CD4-positive, alpha-beta T cell treated with Interleukin-21 for 1 hour (primary cell): Measurements from ENCODE around the gene TTN.
"Not testable (repeated sequence)": the region's sequence is repeated elsewhere in the genome, so short reads cannot be mapped to it uniquely, and the experiment has no call there.

Experiments used
- DNase-seq: peaks from one replicate; pipeline ENCODE4 v3.0.0-alpha.2; 2020

The TTN gene

GRCh38 chr2:178731300-178731699 is 75.9 kb downstream of the TTN start:
- DNase-seq: no peak

GRCh38 chr2:178730049-178730448 is 77.2 kb downstream of the TTN start:
- no peak for DNase-seq

DNA sequence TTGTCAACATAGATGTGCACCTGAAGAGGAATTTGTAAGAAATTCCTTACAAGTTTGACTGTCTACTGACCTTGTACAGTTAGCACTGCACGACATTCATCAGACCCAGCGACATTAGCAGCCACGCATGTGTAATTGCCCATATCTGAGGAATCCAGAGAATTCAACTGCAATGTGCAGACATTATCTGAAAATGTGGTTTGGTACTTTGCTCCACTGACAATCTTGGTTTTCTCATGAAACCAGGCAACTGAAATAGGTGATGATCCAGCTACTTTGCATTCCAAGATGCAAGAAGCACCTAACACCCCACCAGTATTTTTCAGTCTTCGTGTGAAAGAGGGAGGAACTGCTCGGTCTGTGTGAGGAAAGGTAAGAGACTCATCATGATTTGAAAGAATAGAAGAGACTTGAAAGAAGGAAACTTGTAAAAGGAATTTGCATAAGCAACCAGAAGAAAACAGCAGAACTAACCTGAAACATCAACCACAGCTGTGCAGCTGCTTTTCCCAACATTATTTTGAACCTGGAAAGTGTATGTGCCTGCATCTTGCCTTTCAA is 83.4 kb downstream of the TTN start:
- DNase-seq: no peak

DNA sequence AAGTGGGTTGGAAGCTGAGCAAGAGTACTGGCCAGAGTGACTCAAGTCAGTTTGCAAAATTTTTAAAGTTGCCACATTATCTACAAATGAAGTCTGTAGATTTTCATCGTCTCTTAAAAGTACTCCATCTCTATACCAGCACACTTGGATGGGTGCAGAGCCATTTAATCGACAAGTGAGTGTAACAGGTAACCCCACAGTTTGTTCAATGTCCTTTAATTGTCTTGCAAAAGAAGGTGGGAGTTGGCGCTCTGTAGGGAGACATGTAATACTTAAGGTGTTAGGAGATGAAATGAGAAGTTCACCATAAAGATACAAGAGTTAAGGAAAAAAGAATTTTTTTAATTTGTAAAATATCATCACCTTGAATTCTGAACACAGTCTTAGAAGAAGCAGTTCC is 84.9 kb downstream of the TTN start:
- DNase-seq: no peak

DNA sequence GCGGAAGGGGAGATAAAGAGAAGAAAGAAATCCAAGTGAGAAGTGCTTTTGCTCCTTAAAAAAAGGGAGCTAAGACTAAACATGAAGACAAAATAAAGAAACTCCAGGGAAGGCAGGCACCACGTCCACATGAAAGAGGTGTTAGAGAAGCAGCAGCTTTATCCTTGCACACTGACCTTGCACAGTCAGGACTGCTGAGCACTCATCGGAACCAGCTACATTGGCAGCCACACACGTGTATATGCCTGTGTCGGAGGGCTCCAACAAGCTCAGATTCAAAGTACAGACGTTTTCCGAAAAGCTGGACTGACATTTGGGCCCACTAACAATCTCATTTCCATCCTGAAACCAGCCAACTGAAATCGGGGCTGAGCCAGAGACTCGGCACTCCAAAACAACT is 88.2 kb downstream of the TTN start:
- no peak for DNase-seq

GRCh38 chr2:178718283-178718682 is 88.9 kb downstream of the TTN start:
- no peak for DNase-seq

DNA sequence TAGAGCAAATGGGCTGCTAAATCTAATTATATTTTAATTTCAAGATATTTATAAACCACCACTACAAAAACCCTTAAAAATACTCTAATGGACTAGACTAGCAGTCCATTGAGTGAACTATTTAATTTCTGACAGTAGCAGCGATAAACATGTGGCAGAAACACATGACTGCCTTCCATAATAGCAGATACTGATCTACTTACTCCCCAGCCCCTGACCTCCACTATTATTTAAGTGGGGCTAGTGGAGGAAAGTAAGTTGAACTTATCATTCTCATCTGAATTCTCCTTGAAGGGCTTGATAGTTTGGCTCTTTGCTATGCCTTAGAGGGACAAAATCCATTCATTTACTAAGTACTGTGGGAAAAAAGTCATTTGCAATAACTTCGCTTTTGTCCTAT is 90.8 kb downstream of the TTN start:
- DNase-seq: no peak

- no peak for DNase-seq
These were observed 91.9 kb downstream of the TTN start for GRCh38 chr2:178715366-178715765.

GRCh38 chr2:178707476-178707875 is 99.7 kb downstream of the TTN start:
- DNase-seq: no peak

- DNase-seq: no peak
These were observed 102.3 kb downstream of the TTN start for GRCh38 chr2:178704876-178705275.

DNA sequence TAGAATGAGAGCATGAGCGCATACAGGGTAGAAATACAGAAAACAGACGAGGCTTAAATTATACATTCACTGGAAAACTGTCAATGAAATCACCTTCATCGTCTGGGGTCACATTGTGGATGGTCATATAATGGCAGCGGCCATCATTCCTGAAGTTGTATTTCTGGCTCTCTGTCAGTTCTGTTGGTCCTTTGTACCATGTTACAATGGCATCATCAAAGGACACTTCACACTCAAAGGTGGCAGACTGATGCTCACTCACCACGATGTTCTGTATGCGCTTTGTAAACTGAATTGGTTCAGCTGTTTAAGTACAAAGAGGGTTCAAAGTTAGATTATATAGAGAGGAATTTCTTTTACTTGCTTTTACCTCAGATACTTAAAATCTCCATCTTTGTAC is 104.9 kb downstream of the TTN start:
- DNase-seq: no peak

GRCh38 chr2:178700922-178701342 is 106.3 kb downstream of the TTN start:
- peak; percentile 13 for DNase-seq

GRCh38 chr2:178700136-178700535 is 107.1 kb downstream of the TTN start:
- no peak for DNase-seq

DNA sequence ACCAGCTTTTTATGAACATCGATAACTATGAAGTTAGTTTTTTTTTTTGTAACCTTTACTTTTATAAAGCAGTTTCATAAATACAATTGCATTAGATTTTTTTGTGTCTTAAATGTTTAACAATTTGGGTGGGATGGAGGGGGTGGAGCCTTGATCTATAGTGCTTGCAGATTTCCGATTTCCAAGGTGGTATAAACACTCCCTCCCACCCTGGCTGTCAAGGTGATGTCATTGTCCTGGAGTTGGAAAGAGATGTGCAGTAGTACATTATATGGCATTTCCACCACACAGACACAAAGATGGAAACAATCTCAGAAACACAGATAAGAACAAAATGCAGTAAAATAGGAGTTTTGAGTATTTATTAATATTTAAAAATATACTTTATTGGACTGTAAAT is 114.4 kb downstream of the TTN start:
- DNase-seq: no peak

- DNase-seq: no peak
These were observed 117.4 kb downstream of the TTN start for GRCh38 chr2:178689808-178690207.

DNA sequence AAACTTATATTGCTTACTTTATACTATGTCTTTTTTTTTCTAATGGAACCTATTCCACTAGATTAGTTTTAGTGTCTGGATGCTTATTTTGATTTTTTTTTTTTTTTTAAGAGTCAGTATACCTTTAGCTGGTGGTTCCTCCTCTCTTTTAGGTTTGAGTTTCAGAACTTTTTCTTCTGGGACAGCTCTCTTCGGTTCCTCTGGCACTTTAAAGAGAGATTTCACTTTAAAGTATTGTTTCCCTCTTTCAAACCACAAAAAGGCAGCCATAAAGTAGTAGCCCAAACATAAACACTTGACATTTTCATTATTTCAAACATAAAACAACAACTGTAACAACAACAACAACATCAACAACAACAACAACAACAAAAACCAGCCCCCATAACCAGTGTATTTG is 123.3 kb downstream of the TTN start:
- no peak for DNase-seq

DNA sequence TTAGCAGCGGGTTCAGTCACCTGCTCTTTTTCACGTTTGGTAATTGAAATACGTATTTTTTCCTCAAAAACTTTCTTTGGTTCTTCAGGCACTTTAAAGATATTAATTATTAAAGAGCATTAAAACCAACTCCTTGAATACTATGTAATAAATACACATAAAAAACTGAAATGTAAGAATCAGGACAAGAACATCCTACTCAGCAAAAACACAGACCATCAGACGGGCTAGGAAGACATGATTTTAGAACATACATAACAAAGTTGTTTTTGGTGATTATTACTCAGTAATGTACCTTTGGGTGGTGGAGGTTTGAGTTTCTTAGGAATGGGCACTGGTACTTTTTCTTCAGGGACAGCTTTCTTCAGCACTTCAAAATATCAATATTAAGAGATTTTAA is 126.1 kb downstream of the TTN start:
- DNase-seq: no peak

DNA sequence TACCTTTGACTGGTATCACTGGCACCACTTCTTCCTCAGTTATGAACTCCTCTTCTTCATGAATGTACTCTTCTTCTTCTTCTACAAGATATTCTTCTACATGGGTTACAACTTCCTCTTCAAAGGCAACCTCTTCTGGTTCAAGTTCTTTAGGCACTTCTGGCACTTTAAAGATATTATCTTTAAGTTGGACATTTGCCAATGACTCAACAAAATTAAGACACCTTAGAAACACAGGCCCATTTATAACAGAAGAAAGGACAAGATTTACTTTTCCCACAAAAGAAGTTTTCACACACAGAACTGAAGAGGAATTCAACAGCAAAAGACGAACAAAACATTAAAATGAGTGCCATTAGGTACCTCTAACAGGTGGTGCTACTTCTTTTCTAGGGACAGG is 127.3 kb downstream of the TTN start:
- no peak for DNase-seq

GRCh38 chr2:178677599-178677998 is 129.6 kb downstream of the TTN start:
- no peak for DNase-seq

GRCh38 chr2:178676046-178676445 is 131.2 kb downstream of the TTN start:
- DNase-seq: no peak

- DNase-seq: no peak
These were observed 133.1 kb downstream of the TTN start for GRCh38 chr2:178674122-178674521.

DNA sequence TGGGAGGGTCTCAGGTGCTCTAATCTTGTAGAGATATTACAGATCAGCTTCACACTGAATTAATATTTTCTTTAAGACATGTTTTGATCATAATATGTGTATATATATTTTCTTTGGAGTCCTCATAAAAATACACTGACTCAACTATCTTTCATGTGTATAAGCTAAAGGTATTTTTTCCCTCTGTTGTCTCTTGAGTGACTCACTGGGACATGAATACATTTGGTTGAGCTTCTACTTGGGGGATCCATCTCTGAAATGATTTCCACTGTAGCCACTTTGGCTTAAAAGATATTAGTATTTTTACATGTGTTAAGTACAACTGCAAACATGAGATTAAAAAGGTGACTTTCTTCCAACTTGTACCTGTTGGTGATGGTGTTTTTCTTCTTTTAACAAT is 140.8 kb downstream of the TTN start:
- DNase-seq: no peak

DNA sequence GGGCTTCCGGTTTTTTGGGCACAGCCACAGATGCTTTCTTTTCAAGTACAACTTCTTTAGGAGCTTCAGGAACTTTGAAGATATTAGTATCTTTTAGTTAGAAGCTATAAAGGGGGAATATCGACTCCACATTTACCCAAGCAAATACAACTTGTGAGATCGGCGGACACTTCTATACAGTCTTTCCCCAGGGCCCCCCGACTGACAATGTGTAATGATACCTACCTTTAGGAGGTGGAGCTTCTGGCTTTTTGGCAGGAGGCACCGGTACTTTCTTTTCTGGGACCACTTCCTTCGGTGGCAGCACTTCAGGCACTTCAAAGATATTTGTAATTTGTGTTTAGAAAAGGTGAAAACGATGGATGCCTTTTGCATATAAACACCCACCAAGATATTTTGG is 148.7 kb downstream of the TTN start:
- DNase-seq: not testable (repeated sequence)

DNA sequence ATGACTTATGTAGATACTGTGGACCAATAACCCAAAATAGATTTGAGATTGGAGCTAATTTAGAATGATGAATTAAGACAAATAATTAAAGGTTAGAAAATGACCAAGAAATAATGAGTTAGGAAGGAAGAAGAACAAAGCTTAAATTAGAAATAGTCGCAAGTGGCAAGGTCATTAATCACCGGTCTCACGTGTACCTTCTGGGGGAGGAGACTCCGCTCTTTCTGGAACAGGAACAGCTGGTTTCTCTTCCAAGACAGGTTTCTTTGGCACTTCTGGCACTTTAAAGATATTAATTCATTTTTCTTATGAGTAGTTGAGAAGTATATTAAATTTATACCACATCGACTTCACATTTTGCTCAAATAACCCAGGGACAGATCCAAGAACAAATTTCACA is 156.7 kb downstream of the TTN start:
- no peak for DNase-seq

- no peak for DNase-seq
These were observed 162.3 kb downstream of the TTN start for GRCh38 chr2:178644919-178645318.

GRCh38 chr2:178641498-178641897 is 165.7 kb downstream of the TTN start:
- DNase-seq: no peak
